IPS-15b (cell line): Measurements from ENCODE around the gene C15orf61.

Experiments used
- H3K27me3 ChIP-seq: one replicate; pipeline ENCODE4 v1.6.1; 2013; ENCODE audit warnings: low read length; ENCODE audit not compliant: control insufficient read depth, insufficient read depth
- H3K36me3 ChIP-seq: one replicate; pipeline ENCODE4 v1.6.1; 2013; ENCODE audit warnings: low read length; ENCODE audit not compliant: control insufficient read depth, insufficient read depth
- H3K4me1 ChIP-seq: one replicate; pipeline ENCODE4 v1.6.1; 2013; ENCODE audit warnings: mild to moderate bottlenecking, low read length; ENCODE audit not compliant: control insufficient read depth, insufficient read depth
- H3K4me3 ChIP-seq: one replicate; pipeline ENCODE4 v1.5.1; 2013; ENCODE audit warnings: low read depth, low read length
- H3K9ac ChIP-seq: one replicate; pipeline ENCODE4 v1.6.1; 2013; ENCODE audit warnings: low read depth, mild to moderate bottlenecking, low read length
- H3K9me3 ChIP-seq: one replicate; pipeline ENCODE4 v1.6.1; 2013; ENCODE audit warnings: mild to moderate bottlenecking, low read length; ENCODE audit not compliant: control insufficient read depth, insufficient read depth

C15orf61 gene

DNA sequence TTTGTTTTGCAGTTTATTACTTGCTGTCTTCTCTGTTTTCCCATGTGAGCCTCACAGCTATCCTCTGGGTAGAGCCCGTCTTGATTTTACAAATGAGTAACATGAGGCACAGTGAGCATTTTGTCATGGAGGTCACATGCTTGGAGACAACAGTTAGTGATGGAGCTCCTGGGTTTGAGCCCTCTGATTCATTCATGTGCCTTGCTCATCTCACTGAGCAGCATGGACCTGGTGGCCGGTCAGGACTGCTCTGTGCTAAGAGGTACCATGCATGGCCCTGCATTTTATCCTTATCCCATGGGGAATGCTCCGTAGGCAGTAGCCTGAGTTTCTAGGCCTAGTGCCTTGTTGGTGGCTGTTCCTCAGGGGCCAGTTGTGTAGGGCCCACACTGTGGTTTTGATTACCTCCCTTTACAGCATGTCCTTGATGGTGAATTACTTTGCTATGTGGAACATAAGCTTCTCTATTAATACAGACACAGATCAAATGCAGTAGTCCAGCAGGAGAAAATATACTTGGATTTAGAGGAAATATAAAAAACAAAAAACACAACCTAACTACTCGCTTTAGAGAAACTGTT lies 57.2 kb downstream of the C15orf61 start:
- Histone ChIP-seq H3K4me3 (no peak overlapping the region), H3K4me1 (peaks cover 3% of the 10 kb centered on the region), H3K9ac (no peak overlapping the region), H3K9me3 (no peaks in the 10 kb centered on the region), H3K27me3 (no peaks in the 10 kb centered on the region), H3K36me3 (no peaks in the 10 kb centered on the region)

GRCh38 chr15:67579164-67579563 lies 58.2 kb downstream of the C15orf61 start:
- H3K36me3 ChIP-seq = no peaks in the 10 kb centered on the region
- H3K4me1 ChIP-seq = peaks cover 3% of the 10 kb centered on the region
- H3K27me3 ChIP-seq = no peaks in the 10 kb centered on the region
- no peak overlapping the region for H3K9ac ChIP-seq
- H3K9me3 ChIP-seq = no peaks in the 10 kb centered on the region
- H3K4me3 ChIP-seq = no peak overlapping the region
